ENCODE data around the gene DIDO1. TPM values are rescaled to one million over a fixed set of nuclear protein-coding genes. Genes with fewer than 3 reads are reported as not detected.

Gene DIDO1
- total and polyA plus RNA-seq, 12 donors = 19.0 to 51.3 (median 37.3) TPM

- no peak for DNase-seq
- WGBS, 4 donors = 71 to 82% (median 81%) methylated on average over 9 of the region's 9 CpGs
- Histone ChIP-seq H3K4me1 (replicated peaks in 1 of 2) (peaks cover 18 to 49% of the 10 kb centered on the region in 2 donors), H3K4me3 (no peak overlapping the region), H3K36me3 (replicated peaks in 1 of 2) (peaks cover 0 to 11% of the 10 kb centered on the region in 2 donors), H3K9me3 (replicated peaks in 1 of 3) (no peaks in the 10 kb centered on the region), H3K27ac (no peak overlapping the region), H3K27me3 (no peaks in the 10 kb centered on the region)
- intact Hi-C loops (cut with DNase I) = no loop called here
- TF ChIP-seq CTCF (IDR thresholded peaks at IDR 0.05) (no peak), POLR2A (IDR thresholded peaks at IDR 0.05) (no peak)
Observed at GRCh38 chr20:62931464-62931863, 5.2 kb upstream of the DIDO1 start.

- Histone ChIP-seq H3K4me1 (replicated peaks in 1 of 2) (peaks cover 23 to 47% of the 10 kb centered on the region in 2 donors), H3K4me3 (peak overlapping the region in 2 of 4 donors; percentile 23 to 70), H3K27me3 (no peaks in the 10 kb centered on the region), H3K27ac (peak overlapping the region; percentile 53 to 94 (median 74)), H3K9me3 (replicated peaks in 1 of 3) (no peaks in the 10 kb centered on the region), H3K36me3 (replicated peaks in 1 of 2) (peaks cover 0 to 7% of the 10 kb centered on the region in 2 donors)
- WGBS, 4 donors = 0 to 1% (median 1%) methylated on average over 11 to 44 of the region's 44 CpGs
- intact Hi-C loops (cut with DNase I) = no loop called here
- TF ChIP-seq POLR2A (IDR thresholded peaks at IDR 0.05) (peak in 1 of 2 donors; percentile 39), CTCF (IDR thresholded peaks at IDR 0.05) (no peak)
- peak; percentile 69 to 82 (median 74) for DNase-seq
Observed at GRCh38 chr20:62929051-62929538, 2.8 kb upstream of the DIDO1 start.

GRCh38 chr20:62928246-62928939 lies 2.1 kb upstream of the DIDO1 start:
- DNase-seq = no peak
- intact Hi-C loops (cut with DNase I) = no loop called here
- WGBS, 4 donors = 47 to 58% (median 50%) methylated on average over 12 to 14 of the region's 14 CpGs

More at GRCh38 chr20:62928246-62928939, 2.1 kb upstream of the DIDO1 start:
- Histone ChIP-seq H3K9me3 (replicated peaks in 1 of 3) (no peaks in the 10 kb centered on the region), H3K36me3 (replicated peaks in 1 of 2) (peaks cover 0 to 3% of the 10 kb centered on the region in 2 donors), H3K27ac (peak overlapping the region; percentile 53 to 94 (median 74)), H3K27me3 (no peaks in the 10 kb centered on the region), H3K4me3 (peak overlapping the region in 2 of 4 donors; percentile 23 to 70), H3K4me1 (replicated peaks in 1 of 2) (peaks cover 30 to 54% of the 10 kb centered on the region in 2 donors)
- TF ChIP-seq CTCF (IDR thresholded peaks at IDR 0.05) (no peak), POLR2A (IDR thresholded peaks at IDR 0.05) (no peak)
